Heart right ventricle (tissue), 16 donors: ENCODE measurements around the gene IZUMO3. TPM values are rescaled to one million over a fixed set of nuclear protein-coding genes. Genes with fewer than 3 reads are reported as not detected.

ENCODE experiments used
- ATAC-seq, 8 donors: fragments of 200-7000 bp; cut with Tn5 transposase; one replicate each; pipeline ENCODE4 v1.9.1; 2020; ENCODE audit warnings: mild to moderate bottlenecking in 8 of 8, moderate library complexity in 8 of 8, moderate number of reproducible peaks in 1 of 8
- DNase-seq, 2 donors: peaks; one replicate each; pipeline ENCODE4 v3.0.0-alpha.2; 2020
- H3K27ac ChIP-seq, 10 donors: fragments of 200-600 bp; sonication (generic) in 2 of 10; one replicate each; pipeline versions ENCODE4 v1.5.0 to v1.8.0; 2020 to 2022; ENCODE audit warnings: mild to moderate bottlenecking in 3 of 10
- H3K27me3 ChIP-seq, 7 donors: fragments of 200-600 bp; one replicate each; pipeline ENCODE4 v1.8.0; 2021 to 2022; ENCODE audit warnings: mild to moderate bottlenecking in 2 of 7
- H3K36me3 ChIP-seq, 9 donors: fragments of 200-600 bp; sonication (generic) in 1 of 9; one replicate each; pipeline versions ENCODE4 v1.5.0 to v1.8.0; 2020 to 2022; ENCODE audit warnings: mild to moderate bottlenecking in 2 of 9
- H3K4me1 ChIP-seq, 9 donors: fragments of 200-600 bp; sonication (generic) in 1 of 9; one replicate each; pipeline versions ENCODE4 v1.5.0 to v1.8.0; 2020 to 2022; ENCODE audit warnings: mild to moderate bottlenecking in 4 of 9
- H3K4me3 ChIP-seq, 10 donors: fragments of 200-600 bp; sonication (generic) in 2 of 10; one replicate each; pipeline versions ENCODE4 v1.5.0 to v1.8.0; 2020 to 2022; ENCODE audit warnings: mild to moderate bottlenecking in 7 of 10, moderate library complexity in 2 of 10
- H3K9me3 ChIP-seq, 11 donors: fragments of 200-600 bp in 10 of 11; sonication (generic) in 2 of 11; one replicate each; pipeline versions ENCODE4 v1.5.0 to v1.8.0; 2013 to 2022; ENCODE audit warnings: mild to moderate bottlenecking in 2 of 11, control low read depth in 1 of 11, moderate library complexity in 1 of 11
- WGBS, 2 donors: extraction: QIAGEN DNeasy Blood & Tissue Kit; methylation state at CpG; one replicate each; pipeline ENCODE4 v1.1.7; 2013; ENCODE audit warnings: inconsistent platforms in 1 of 2; 5-methylcytosine and 5-hydroxymethylcytosine counted together
- intact Hi-C, 10 donors: fragments of 100-400 bp; cut with DNase I; formaldehyde crosslinking; loops; one replicate each; pipeline versions ENCODE4 v1.11.1 to v1.14.2; 2022
- polyA plus RNA-seq, 2 donors: library from polyadenylated mRNA; stranded (reverse); fragments of 200-250 nt; gene quantifications; one replicate each; pipeline ENCODE4 v1.2.3, GENCODE V29; 2013
- total RNA-seq, 10 donors: library from RNA; stranded (reverse); fragmentation: NEBNext Ultra II Directional in 3 of 10; extraction: Animal tissue kit (Norgen Biotek cat#: 25700) in 3 of 10; gene quantifications; one replicate each; pipeline versions ENCODE4 v1.2.1 to v1.2.4, GENCODE V29; 2021 to 2023
- TF ChIP-seq, protein P1 (sequence below), 9 donors: fragments of 200-600 bp; sonication (generic) in 2 of 9; IDR thresholded peaks; one replicate each; pipeline versions ENCODE4 v1.5.0 to v1.8.0; 2021 to 2022; ENCODE audit warnings: antibody characterized with exemption in 9 of 9, mild to moderate bottlenecking in 5 of 9, moderate library complexity in 1 of 9
- donor health status: Arrhythmogenic right ventricular cardiomyopathy.
- donor health status: ischemic (EF 13 %, LVEDD 7.1; RV severe dilation, severe dysfunction).
- donor health status: healthy with polysubstance abuse.
- donor health status: DM: no; HTN: yes; CAD: no.
- donor health status: DM: no; HTN: no; CAD: no.
- donor health status: ischemic (EF 25% LVEDD 6.9; RV normal size, moderate dysfunction).
- donor health status: ischemic (EF 25% LVEDD 5.7; RV mildly dilated, moderate dysfunction).
- donor health status: healthy.
- donor health status: DM: yes; HTN: yes; CAD: no.
- donor health status: Ischemic cardiomyopathy.
- donor health status: ischemic (EF 35%, LVEDD 5.7; RV mildly dilated, moderate dysfunction).
- donor health status: nonischemic (EF 11% LVEDD 7.7; RV severe dilation, severe dysfunction).
- donor health status: DM: yes; HTN: yes; CAD: no.
- donor health status: PGD.
- donor health status: ischemic (EF 29% LVEDD 5.4; RV normal size, mild dysfunction).
- donor health status: nonischemic (EF 23%, LVEDD 6.1; RV moderate dilation, normal function).

Gene IZUMO3
- total and polyA plus RNA-seq, 12 donors: not detected

GRCh38 chr9:24553183-24553552 lies 7.5 kb upstream of the IZUMO3 start:
- no peaks in the 10 kb centered on the region for H3K4me1 ChIP-seq
- peaks cover 0 to 7% (median 0%) of the 10 kb centered on the region in 11 donors for H3K9me3 ChIP-seq
- no peak for ATAC-seq
- 76 to 79% methylated on average over 2 of the region's 2 CpGs for WGBS, 2 donors
- no peak overlapping the region for H3K27ac ChIP-seq
- intact Hi-C loops: no loop called here
- H3K36me3 ChIP-seq: no peaks in the 10 kb centered on the region
- H3K27me3 ChIP-seq: no peaks in the 10 kb centered on the region
- no peak overlapping the region for H3K4me3 ChIP-seq
- DNase-seq: no peak
- TF ChIP-seq, protein P1, sequence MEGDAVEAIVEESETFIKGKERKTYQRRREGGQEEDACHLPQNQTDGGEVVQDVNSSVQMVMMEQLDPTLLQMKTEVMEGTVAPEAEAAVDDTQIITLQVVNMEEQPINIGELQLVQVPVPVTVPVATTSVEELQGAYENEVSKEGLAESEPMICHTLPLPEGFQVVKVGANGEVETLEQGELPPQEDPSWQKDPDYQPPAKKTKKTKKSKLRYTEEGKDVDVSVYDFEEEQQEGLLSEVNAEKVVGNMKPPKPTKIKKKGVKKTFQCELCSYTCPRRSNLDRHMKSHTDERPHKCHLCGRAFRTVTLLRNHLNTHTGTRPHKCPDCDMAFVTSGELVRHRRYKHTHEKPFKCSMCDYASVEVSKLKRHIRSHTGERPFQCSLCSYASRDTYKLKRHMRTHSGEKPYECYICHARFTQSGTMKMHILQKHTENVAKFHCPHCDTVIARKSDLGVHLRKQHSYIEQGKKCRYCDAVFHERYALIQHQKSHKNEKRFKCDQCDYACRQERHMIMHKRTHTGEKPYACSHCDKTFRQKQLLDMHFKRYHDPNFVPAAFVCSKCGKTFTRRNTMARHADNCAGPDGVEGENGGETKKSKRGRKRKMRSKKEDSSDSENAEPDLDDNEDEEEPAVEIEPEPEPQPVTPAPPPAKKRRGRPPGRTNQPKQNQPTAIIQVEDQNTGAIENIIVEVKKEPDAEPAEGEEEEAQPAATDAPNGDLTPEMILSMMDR (IDR thresholded peaks at IDR 0.05): no peak

GRCh38 chr9:24552526-24553182 lies 7.0 kb upstream of the IZUMO3 start:
- Histone ChIP-seq H3K4me1 (no peaks in the 10 kb centered on the region), H3K36me3 (no peaks in the 10 kb centered on the region), H3K9me3 (peaks cover 0 to 7% (median 0%) of the 10 kb centered on the region in 11 donors), H3K27ac (no peak overlapping the region), H3K4me3 (no peak overlapping the region), H3K27me3 (no peaks in the 10 kb centered on the region)
- DNase-seq (no peak), ATAC-seq (no peak)
- intact Hi-C loops: no loop called here
- TF ChIP-seq, protein P1 (IDR thresholded peaks at IDR 0.05): no peak
- WGBS, 2 donors: 75 to 82% methylated on average over 9 of the region's 9 CpGs

DNA sequence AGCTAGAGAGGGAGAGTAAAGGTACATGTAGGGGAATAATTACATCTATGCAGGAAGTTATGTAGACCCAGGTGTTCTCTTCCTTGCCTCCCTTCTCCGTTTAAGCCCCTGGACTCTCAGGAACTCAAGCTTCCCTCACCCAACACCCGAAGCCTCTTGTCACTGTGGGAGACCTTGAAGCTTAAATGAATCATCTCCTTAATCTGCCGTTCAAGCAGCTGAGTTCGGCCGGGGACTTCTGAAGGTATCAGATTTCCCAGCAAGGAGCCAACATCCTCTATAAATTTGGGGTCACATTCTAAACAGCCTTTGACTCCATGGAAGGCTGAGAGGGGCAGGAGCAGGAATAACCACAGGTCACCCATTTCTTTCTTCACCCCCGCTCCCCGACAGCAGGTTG lies 412 bp downstream of the IZUMO3 start:
- TF ChIP-seq, protein P1 (IDR thresholded peaks at IDR 0.05): no peak
- H3K4me1 ChIP-seq: no peaks in the 10 kb centered on the region
- no peak for DNase-seq
- no peaks in the 10 kb centered on the region for H3K27me3 ChIP-seq
- intact Hi-C loops: no loop called here
- no peak for ATAC-seq
- no peak overlapping the region for H3K27ac ChIP-seq
- 52 to 64% methylated on average over 7 of the region's 7 CpGs for WGBS, 2 donors
- no peak overlapping the region for H3K4me3 ChIP-seq
- no peaks in the 10 kb centered on the region for H3K36me3 ChIP-seq
- peaks cover 0 to 23% (median 0%) of the 10 kb centered on the region in 11 donors for H3K9me3 ChIP-seq

GRCh38 chr9:24518545-24518944 lies 27.2 kb downstream of the IZUMO3 start:
- Histone ChIP-seq H3K9me3 (peaks cover 0 to 8% (median 0%) of the 10 kb centered on the region in 11 donors), H3K27ac (no peak overlapping the region), H3K36me3 (no peaks in the 10 kb centered on the region), H3K4me1 (no peaks in the 10 kb centered on the region), H3K27me3 (no peaks in the 10 kb centered on the region), H3K4me3 (no peak overlapping the region)
- TF ChIP-seq, protein P1 (IDR thresholded peaks at IDR 0.05): no peak
- intact Hi-C loops: loop anchor here in 1 of 10 donors (2.0 kb wide), 1 partner anchor 18 kb away; no protein-coding TSS in a partner anchor
- DNase-seq (no peak), ATAC-seq (no peak)
- 83 to 86% methylated on average over 2 of the region's 2 CpGs for WGBS, 2 donors
